PC-9 (cell line): Measurements from ENCODE around the gene SYNGAP1. TPM values are rescaled to one million over a fixed set of nuclear protein-coding genes. Genes with fewer than 3 reads are reported as not detected.
A peak's percentile ranks its signal among the peaks of the same experiment; 100 is the strongest.

ENCODE experiments used
- BruUV-seq: library from RNA; stranded (reverse); fragments of 400-500 nt; replicated peaks from 2 replicates; lab custom pipeline; 2021; lab: Mats Ljungman, UMichigan
- CTCF ChIA-PET: fragments of 300-600 bp; sonication (Branson Sonifier 250); formaldehyde crosslinking; loops from one replicate; lab custom pipeline; 2022; ENCODE audit warnings: antibody characterized with exemption; lab: Charles Lee
- POLR2A ChIA-PET: fragments of 300-600 bp; sonication (Branson Sonifier 250); formaldehyde crosslinking; loops from one replicate; lab custom pipeline; 2022; ENCODE audit warnings: antibody characterized with exemption; ENCODE audit not compliant: unreplicated experiment; lab: Charles Lee
- DNase-seq, 2 experiments: peaks; one replicate each; pipeline versions ENCODE4 v3.0.0 to v3.0.0-alpha.2; 2015 to 2022; ENCODE audit warnings: mixed read lengths in 1 of 2
- H2AFZ ChIP-seq: fragments of 200-600 bp; sonication (generic); 2 replicates; pipeline ENCODE4 v1.8.1; 2017; ENCODE audit warnings: antibody characterized with exemption
- H3F3A ChIP-seq: fragments of 200-600 bp; sonication (generic); 2 replicates; pipeline ENCODE4 v1.8.1; 2017; ENCODE audit warnings: antibody characterized with exemption, mild to moderate bottlenecking, low read depth; ENCODE audit not compliant: insufficient read depth
- H3K27ac ChIP-seq: fragments of 200-600 bp; sonication (generic); 2 replicates; pipeline ENCODE4 v1.6.1; 2016; ENCODE audit warnings: mixed run types
- H3K27me3 ChIP-seq: fragments of 200-600 bp; sonication (generic); 2 replicates; pipeline ENCODE4 v1.6.1; 2016; ENCODE audit warnings: low read depth, mixed run types; ENCODE audit not compliant: insufficient read depth
- H3K36me3 ChIP-seq: fragments of 200-600 bp; sonication (generic); 2 replicates; pipeline ENCODE4 v1.6.1; 2016; ENCODE audit warnings: low read depth, mixed run types
- H3K4me1 ChIP-seq: fragments of 200-600 bp; sonication (generic); replicated peaks from 2 replicates; pipeline ENCODE4 v1.6.1; 2016; ENCODE audit warnings: mixed run types; ENCODE audit not compliant: insufficient read depth
- H3K4me2 ChIP-seq: fragments of 200-600 bp; sonication (generic); 2 replicates; pipeline ENCODE4 v1.6.1; 2017; ENCODE audit warnings: mixed run types
- H3K4me3 ChIP-seq: fragments of 200-600 bp; sonication (generic); 2 replicates; pipeline ENCODE4 v1.6.1; 2016; ENCODE audit warnings: mixed run types
- H3K79me2 ChIP-seq: fragments of 200-600 bp; sonication (generic); 2 replicates; pipeline ENCODE4 v1.6.1; 2017; ENCODE audit warnings: low read depth, mixed run types
- H3K9me2 ChIP-seq: fragments of 200-600 bp; sonication (generic); 2 replicates; pipeline ENCODE4 v1.8.1; 2017; ENCODE audit warnings: mild to moderate bottlenecking; ENCODE audit not compliant: insufficient read depth
- H3K9me3 ChIP-seq: fragments of 200-600 bp; sonication (generic); 2 replicates; pipeline ENCODE4 v1.8.1; 2016; ENCODE audit warnings: low read depth; ENCODE audit not compliant: insufficient read depth
- H4K20me1 ChIP-seq: fragments of 200-600 bp; sonication (generic); 2 replicates; pipeline ENCODE4 v1.8.1; 2017; ENCODE audit not compliant: insufficient read depth
- EZH2 ChIP-seq: fragments of 200-600 bp; sonication (generic); IDR thresholded peaks from 2 replicates; pipeline ENCODE4 v1.8.0; 2017; ENCODE audit warnings: antibody characterized with exemption, low read depth
- intact Hi-C: fragments of 100-400 bp; cut with micrococcal nuclease; formaldehyde crosslinking; loops from one replicate; pipeline ENCODE4 v1.10.0; 2022; ENCODE audit not compliant: unreplicated experiment
- total RNA-seq: library from RNA; stranded (reverse); gene quantifications from 2 replicates; pipeline ENCODE4 v1.2.3, GENCODE V29; 2021
- TF ChIP-seq, protein P1 (sequence below): fragments of 200-600 bp; sonication (generic); conservative IDR thresholded peaks from 2 replicates; pipeline ENCODE4 v1.6.1; 2017; ENCODE audit warnings: mixed run types, antibody characterized with exemption, mild to moderate bottlenecking, moderate library complexity

Gene SYNGAP1
- total RNA-seq, 1 experiment from 2014 or later = 17.7 TPM

DNA sequence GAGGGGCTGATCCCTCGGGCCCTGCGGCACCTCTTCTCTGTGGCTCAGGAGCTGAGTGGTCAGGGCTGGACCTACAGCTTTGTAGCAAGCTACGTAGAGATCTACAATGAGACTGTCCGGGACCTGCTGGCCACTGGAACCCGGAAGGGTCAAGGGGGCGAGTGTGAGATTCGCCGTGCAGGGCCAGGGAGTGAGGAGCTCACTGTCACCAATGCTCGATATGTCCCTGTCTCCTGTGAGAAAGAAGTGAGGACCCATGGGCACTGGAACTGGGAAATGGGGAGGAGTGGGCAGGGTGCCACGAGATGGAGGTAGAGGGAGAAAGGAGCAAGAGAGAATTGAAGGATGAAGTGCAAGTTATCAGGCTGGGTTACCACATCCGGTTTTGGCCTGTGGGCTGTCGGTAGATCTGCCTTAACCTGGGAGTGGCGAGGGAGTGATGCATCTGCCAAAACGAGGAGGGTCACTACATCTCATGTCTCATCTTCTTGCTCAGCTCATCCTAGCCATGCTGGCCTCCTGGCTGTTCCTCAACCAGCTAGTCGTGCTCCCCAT, 14.4 kb upstream of the SYNGAP1 start:
- Histone ChIP-seq H4K20me1 (no peaks in the 10 kb centered on the region), H3K4me2 (no peak overlapping the region), H3F3A (peaks cover 31% of the 10 kb centered on the region), H2AFZ (no peak overlapping the region), H3K27me3 (no peaks in the 10 kb centered on the region), H3K9me2 (no peaks in the 10 kb centered on the region), H3K36me3 (peaks cover 11% of the 10 kb centered on the region; the same call in 1 of the 2 replicates), H3K4me3 (no peak overlapping the region), H3K4me1 (peaks cover 7% of the 10 kb centered on the region; the same call in 1 of the 2 replicates), H3K27ac (no peak overlapping the region), H3K9me3 (no peaks in the 10 kb centered on the region), H3K79me2 (no peaks in the 10 kb centered on the region)
- no peak for TF ChIP-seq EZH2
- TF ChIP-seq, protein P1, sequence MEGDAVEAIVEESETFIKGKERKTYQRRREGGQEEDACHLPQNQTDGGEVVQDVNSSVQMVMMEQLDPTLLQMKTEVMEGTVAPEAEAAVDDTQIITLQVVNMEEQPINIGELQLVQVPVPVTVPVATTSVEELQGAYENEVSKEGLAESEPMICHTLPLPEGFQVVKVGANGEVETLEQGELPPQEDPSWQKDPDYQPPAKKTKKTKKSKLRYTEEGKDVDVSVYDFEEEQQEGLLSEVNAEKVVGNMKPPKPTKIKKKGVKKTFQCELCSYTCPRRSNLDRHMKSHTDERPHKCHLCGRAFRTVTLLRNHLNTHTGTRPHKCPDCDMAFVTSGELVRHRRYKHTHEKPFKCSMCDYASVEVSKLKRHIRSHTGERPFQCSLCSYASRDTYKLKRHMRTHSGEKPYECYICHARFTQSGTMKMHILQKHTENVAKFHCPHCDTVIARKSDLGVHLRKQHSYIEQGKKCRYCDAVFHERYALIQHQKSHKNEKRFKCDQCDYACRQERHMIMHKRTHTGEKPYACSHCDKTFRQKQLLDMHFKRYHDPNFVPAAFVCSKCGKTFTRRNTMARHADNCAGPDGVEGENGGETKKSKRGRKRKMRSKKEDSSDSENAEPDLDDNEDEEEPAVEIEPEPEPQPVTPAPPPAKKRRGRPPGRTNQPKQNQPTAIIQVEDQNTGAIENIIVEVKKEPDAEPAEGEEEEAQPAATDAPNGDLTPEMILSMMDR = no peak
- no peak for DNase-seq
- CTCF ChIA-PET = no interaction called here
- intact Hi-C loops = no loop called here
- no TSS peak for BruUV-seq
- POLR2A ChIA-PET = no interaction called here

- Histone ChIP-seq H3K79me2 (0 out of 2 replicates have a peak, but pooled peaks cover 1% of the 10 kb centered on the region), H3K4me1 (peaks cover 7% of the 10 kb centered on the region; the same call in 1 of the 2 replicates), H3K36me3 (peaks cover 11% of the 10 kb centered on the region; the same call in 1 of the 2 replicates), H3K9me2 (no peaks in the 10 kb centered on the region), H3K4me3 (no peak overlapping the region), H3K27ac (no peak overlapping the region), H3K27me3 (no peaks in the 10 kb centered on the region), H3K4me2 (no peak overlapping the region), H3K9me3 (no peaks in the 10 kb centered on the region), H4K20me1 (no peaks in the 10 kb centered on the region), H2AFZ (no peak overlapping the region), H3F3A (peaks cover 31% of the 10 kb centered on the region)
- no peak for DNase-seq
- BruUV-seq = no TSS peak
- no peak for TF ChIP-seq EZH2
- TF ChIP-seq, protein P1 = no peak
- ChIA-PET CTCF (no interaction called here), POLR2A (no interaction called here)
- intact Hi-C loops = no loop called here
Observed at GRCh38 chr6:33406126-33406525, 13.7 kb upstream of the SYNGAP1 start.

DNA sequence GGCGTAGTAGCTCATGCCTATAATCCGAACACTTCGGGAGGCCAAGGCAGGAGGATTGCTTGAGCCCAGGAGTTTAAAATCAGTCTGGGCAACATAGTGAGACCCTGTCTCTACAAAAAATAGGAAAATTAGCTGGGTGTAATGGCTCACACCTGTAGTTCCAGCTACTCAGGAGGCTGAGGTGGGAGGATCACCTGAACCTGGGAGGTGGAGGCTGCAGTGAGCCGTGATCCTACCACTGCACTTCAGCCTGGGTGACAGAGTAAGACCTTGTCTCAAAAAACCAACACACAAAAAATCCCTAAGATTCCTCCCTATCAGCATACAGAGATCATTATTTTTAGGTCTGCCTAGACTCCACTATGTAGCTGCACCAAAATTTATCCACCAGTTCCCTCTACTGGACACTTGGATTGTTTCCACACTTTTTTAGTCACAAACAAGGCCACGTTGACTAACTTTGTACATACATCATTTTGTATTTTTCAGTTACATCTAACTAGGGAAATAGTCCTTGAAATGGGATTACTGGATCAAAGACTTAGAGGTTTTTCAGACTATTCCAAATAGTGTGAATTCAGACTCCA, 12.6 kb upstream of the SYNGAP1 start:
- intact Hi-C loops = no loop called here
- Histone ChIP-seq H3F3A (peaks cover 31% of the 10 kb centered on the region), H3K4me3 (no peak overlapping the region), H3K79me2 (0 out of 2 replicates have a peak, but pooled peaks cover 9% of the 10 kb centered on the region), H4K20me1 (no peaks in the 10 kb centered on the region), H3K36me3 (peaks cover 11% of the 10 kb centered on the region; the same call in 1 of the 2 replicates), H2AFZ (no peak overlapping the region), H3K9me2 (no peaks in the 10 kb centered on the region), H3K9me3 (no peaks in the 10 kb centered on the region), H3K27ac (no peak overlapping the region), H3K4me2 (no peak overlapping the region), H3K4me1 (peaks cover 11% of the 10 kb centered on the region; the same call in 1 of the 2 replicates), H3K27me3 (no peaks in the 10 kb centered on the region)
- TF ChIP-seq, protein P1 = peak; percentile 56
- no peak for TF ChIP-seq EZH2
- ChIA-PET CTCF (no interaction called here), POLR2A (interaction anchor here (0.6 kb wide), 1 partner anchor 1257 kb away, joined by 4 read pairs; no protein-coding TSS in a partner anchor)
- DNase-seq = no peak
- no TSS peak for BruUV-seq
